Ecto neural progenitor cell (in vitro differentiated cells): Measurements from ENCODE around the gene ATXN7.

Source experiments
- DNase-seq: peaks from one replicate; pipeline ENCODE4 v3.0.0-alpha.2; 2018; ENCODE audit warnings: low spot score

The ATXN7 gene

GRCh38 chr3:63864008-63864964, 619 bp downstream of the ATXN7 start:
- peak; percentile 61 for DNase-seq

DNA sequence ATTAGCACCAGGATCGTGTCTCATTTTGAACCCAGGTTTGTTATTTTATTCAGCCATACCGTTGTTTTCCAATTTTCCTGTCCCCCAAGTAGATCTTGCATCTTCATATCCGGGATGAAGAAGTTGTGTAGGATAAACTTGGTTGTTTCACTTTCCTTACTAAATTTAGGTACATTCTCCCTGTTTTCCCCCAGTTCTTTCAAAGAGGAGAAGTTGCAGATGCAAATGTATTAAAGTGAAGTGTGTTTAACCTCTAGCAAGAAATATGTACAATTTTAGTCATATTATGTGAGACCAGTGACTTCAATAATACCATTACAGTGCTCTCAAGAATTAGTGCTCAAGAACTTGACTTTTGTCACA, 1.3 kb downstream of the ATXN7 start:
- no peak for DNase-seq

DNA sequence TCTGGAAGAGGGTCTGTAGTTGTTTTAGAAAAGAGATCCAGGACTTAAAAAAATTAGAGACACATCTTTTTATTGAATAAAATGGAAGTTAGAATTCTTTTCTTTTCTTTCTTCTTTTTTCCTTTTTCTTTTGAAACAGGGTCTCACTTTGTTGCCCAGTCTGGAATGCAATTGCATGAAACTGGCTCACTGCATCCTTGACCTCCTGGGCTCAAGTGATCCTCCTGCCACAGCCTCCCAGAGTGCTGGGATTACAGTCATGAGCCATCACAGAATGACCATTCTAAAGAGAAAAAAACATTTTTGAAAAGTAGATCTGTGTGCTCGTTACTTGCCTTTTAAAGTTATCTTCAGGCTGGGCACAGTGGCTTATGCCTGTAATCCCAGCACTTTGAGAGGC, 3.6 kb downstream of the ATXN7 start:
- DNase-seq: no peak

DNA sequence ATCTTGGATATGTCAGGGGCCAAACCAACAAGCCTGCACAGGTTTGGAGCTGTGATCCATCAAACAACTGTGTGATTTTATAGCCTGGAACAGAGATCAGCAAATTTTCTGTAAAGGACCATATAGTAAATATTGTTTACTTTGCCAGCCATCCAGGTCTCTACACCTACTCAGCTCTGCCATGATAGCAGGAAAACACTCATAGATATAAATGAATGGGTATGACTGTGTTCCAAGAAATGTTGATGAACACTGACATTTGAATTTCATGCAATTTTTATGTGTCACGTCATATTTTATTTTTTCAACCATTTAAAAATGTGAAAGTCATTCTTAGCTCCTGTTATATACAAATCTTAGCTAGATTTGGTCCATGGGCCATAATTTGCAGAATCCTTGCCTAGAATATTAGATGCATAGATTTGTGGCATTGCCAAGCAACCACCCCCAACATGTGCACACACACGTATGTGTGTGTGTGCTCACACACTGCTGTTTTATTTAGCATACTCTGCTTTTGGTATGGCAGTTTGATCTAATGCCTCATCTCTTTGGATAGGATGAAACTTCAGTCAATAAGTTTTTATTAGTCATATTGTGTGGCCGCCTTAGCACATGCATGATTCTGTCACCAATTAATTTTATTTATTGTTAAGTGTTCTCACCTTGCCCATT, 6.4 kb downstream of the ATXN7 start:
- no peak for DNase-seq

DNA sequence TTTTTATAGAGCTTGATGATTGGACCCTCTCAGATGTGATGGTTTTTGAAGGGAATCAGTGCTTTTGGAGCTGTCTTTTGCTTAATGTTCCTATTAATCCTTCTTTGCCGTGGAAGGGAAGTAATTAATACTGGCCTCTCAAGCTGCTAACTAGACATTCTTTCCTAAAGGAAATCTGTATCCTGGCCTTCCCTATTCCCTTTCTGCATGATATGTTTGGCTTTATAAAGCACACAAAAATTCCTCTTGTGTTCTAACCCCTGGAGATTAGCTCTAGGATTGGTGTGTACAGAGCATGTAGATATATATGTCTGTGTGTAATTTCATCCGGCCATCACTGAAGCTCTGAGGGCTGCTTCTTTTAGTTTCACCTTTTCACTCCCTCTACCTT, 6.9 kb downstream of the ATXN7 start:
- no peak for DNase-seq

GRCh38 chr3:63872135-63872924, 8.7 kb downstream of the ATXN7 start:
- no peak for DNase-seq

DNA sequence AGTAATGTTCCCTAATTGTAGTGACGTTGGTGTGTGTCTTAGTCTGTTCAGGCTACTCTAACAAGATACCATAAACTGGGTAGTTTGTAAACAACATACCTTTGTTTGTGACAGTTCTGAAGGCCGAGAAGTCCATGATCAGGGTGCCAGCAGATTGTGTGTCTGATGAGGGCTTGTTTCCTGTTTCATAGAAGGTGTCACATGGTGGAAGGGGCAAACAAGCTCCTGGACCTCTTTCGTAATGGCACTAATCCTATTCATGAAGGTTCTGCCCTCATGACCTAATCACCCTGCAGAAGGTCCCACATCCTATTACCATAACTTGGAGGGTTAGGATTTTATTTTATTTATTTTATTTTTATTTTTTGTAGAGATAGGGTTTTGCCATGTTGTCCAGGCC, 11.1 kb downstream of the ATXN7 start:
- DNase-seq: no peak

DNA sequence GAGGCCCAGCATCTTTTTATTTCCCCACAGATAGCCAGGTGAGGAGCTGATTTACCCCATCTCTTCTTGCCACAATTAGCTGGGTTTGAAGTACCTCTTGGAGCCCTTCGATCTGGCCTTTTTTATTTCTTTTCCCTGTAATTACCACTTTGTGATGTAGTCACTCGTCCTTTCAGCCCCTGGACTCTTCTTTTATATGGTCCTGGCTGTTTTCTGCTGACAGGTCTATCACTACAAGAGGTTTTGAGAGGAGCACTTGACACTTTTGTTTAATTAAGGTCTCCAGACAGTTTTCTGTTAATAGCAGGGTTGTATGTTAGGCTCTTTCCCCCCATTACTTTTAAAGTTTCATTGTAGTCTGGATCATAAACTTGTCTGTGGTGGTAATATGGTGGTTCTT, 11.8 kb downstream of the ATXN7 start:
- no peak for DNase-seq

DNA sequence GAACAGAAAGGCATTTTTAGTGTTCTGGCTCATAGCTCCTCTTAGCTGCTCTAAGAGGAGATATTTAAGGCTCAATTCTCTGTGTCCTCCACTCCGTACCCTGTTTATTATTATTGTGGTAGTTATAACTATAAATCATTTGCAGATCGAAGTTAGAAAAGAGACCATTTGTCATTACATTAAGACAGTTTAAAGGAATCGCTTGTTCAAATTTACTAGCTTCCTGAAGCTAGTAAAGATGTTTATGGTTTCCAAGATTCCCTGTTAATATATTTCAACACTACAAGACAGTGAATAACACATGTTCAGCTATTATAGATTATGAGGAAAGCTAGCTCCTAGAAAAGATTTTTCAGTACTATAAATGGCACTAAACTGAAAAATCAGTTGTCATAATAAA, 12.6 kb downstream of the ATXN7 start:
- no peak for DNase-seq

GRCh38 chr3:63877737-63878393, 14.2 kb downstream of the ATXN7 start:
- no peak for DNase-seq

DNA sequence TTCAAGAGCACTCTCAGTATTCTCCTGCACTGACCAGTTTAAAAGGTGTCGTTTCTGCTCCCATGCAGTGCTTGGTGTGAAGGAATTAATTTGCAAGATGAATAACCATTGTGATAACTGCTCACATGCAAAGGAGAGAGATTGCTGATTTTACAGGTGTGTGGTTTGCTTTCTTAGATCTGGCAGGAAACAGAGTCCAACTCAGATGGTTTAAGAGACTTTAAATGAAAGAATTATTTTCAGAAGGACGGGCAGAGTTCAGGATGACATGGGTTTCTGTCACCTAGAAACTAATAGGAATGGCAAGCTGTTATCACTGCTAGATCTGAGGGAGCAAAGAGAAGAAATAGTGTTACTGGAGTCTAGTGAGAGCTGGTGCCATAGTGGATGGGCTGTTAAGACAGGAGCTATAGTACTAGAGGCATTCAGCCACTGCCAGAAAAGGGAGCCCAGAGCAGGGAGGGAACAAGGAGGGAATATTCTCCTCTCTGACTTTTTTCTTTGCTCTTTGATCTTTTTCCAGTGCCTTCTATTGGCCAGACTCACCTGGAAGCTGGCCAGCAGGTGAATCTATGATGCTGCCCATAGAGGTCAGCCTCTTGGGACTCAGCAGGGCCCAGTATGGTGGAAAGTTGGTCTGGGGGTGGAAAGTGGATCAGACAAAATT, 14.9 kb downstream of the ATXN7 start:
- DNase-seq: no peak

DNA sequence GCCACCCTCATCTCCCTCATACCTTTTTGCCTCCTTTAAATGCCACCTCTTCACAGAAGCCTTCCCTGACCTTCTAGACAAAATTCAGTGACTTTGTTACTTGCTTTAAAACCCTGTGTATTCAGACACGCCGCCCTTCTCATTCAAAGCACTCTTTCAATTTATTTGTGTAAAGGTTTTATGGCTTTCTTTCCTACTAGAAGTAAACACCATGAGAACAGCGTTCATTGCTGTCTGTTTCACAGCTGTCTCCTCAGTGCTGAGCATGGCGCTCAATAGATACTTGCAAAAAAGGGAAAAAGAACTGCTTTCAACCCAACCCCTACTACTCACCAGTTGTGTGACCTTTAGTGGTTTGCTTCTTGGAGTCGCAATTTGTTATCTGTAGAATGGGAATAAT, 17.0 kb downstream of the ATXN7 start:
- DNase-seq: no peak

- DNase-seq: no peak
Observed at GRCh38 chr3:63886858-63887257, 23.2 kb downstream of the ATXN7 start.

DNA sequence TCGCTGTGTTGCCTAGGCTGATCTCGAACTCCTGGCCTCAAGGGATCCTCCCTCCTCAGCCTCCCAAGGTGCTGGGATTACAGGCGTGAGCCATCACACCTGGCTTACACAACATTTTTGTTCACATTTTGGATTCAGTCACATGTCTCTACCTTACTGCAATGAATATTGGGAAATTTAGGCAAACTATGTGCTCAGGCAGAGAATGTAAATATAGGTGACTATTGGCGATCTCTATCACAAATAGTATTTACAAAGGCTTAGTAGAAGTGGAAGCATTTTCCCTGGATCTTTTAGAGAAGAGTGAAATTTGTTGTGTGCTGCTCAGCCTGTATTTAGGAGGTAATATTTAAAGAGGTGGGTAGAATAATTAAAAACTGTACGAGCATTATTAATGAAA, 27.9 kb downstream of the ATXN7 start:
- DNase-seq: no peak

DNA sequence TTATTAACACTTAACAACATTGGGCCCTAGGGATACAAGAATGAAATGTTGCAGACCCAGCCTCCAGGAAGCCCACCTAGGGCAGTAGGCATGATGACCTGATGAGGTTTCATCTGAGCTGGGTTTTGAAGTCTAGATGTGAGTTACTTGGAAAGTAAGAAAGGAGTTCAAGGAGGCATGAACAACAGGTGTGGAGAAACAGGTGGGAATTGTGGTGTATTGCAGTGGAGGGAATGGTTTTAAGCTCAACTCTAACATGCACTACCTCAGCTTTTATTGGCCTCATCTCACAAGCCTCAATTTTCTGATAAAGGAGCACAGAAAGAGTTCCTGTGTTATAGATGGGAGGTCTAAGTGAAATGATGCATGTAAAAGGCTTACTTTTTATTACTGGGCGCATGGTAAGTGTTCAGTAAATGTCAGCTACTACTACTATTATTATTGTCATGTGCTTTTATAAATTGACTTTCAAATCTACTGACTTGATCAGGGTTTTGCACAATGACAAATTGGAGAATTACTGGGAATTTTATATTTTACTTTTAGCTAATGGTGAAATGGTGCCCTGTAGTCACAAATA, 29.2 kb downstream of the ATXN7 start:
- no peak for DNase-seq

GRCh38 chr3:63895422-63896189, 31.9 kb downstream of the ATXN7 start:
- no peak for DNase-seq

- no peak for DNase-seq
Observed at GRCh38 chr3:63896332-63897030, 32.8 kb downstream of the ATXN7 start.

GRCh38 chr3:63900010-63900409, 36.3 kb downstream of the ATXN7 start:
- DNase-seq: no peak

- DNase-seq: no peak
Observed at GRCh38 chr3:63900459-63900858, 36.8 kb downstream of the ATXN7 start.
